Measurements from ENCODE around the gene CYP3A5. TPM values are rescaled to one million over a fixed set of nuclear protein-coding genes. Genes with fewer than 3 reads are reported as not detected.

The CYP3A5 gene
- total RNA-seq, 1 donor from 2014 or later: not detected

GRCh38 chr7:99625321-99625720 lies 54.5 kb downstream of the CYP3A5 start:
- Mint-ChIP-seq H3K27me3 (ENCODE audit: unreplicated experiment) (no peaks in the 10 kb centered on the region), H3K4me1 (ENCODE audit: unreplicated experiment) (no peaks in the 10 kb centered on the region), H3K4me3 (ENCODE audit: unreplicated experiment) (no peak overlapping the region), H3K36me3 (ENCODE audit: unreplicated experiment) (peaks cover 68% of the 10 kb centered on the region), H3K9me3 (ENCODE audit: unreplicated experiment) (no peaks in the 10 kb centered on the region), H3K27ac (ENCODE audit: unreplicated experiment) (no peak overlapping the region)
- no peak for TF ChIP-seq CTCF (IDR thresholded peaks at IDR 0.05)
- peak; percentile 48 for DNase-seq (ENCODE audit: extremely low spot score, unreplicated experiment)

GRCh38 chr7:99624484-99624883 lies 55.3 kb downstream of the CYP3A5 start:
- Mint-ChIP-seq H3K27me3 (ENCODE audit: unreplicated experiment) (no peaks in the 10 kb centered on the region), H3K36me3 (ENCODE audit: unreplicated experiment) (peaks cover 71% of the 10 kb centered on the region), H3K9me3 (ENCODE audit: unreplicated experiment) (no peaks in the 10 kb centered on the region), H3K27ac (ENCODE audit: unreplicated experiment) (no peak overlapping the region), H3K4me3 (ENCODE audit: unreplicated experiment) (no peak overlapping the region), H3K4me1 (ENCODE audit: unreplicated experiment) (no peaks in the 10 kb centered on the region)
- no peak for TF ChIP-seq CTCF (IDR thresholded peaks at IDR 0.05)
- peak; percentile 75 for DNase-seq (ENCODE audit: extremely low spot score, unreplicated experiment)

- Mint-ChIP-seq H3K36me3 (ENCODE audit: unreplicated experiment) (peaks cover 74% of the 10 kb centered on the region), H3K4me3 (ENCODE audit: unreplicated experiment) (no peak overlapping the region), H3K27ac (ENCODE audit: unreplicated experiment) (no peak overlapping the region), H3K27me3 (ENCODE audit: unreplicated experiment) (no peaks in the 10 kb centered on the region), H3K9me3 (ENCODE audit: unreplicated experiment) (no peaks in the 10 kb centered on the region), H3K4me1 (ENCODE audit: unreplicated experiment) (peaks cover 2% of the 10 kb centered on the region)
- no peak for TF ChIP-seq CTCF (IDR thresholded peaks at IDR 0.05)
- peak; percentile 66 for DNase-seq (ENCODE audit: extremely low spot score, unreplicated experiment)
These were observed 55.9 kb downstream of the CYP3A5 start for GRCh38 chr7:99623702-99624447.

GRCh38 chr7:99623091-99623693 lies 56.6 kb downstream of the CYP3A5 start:
- Mint-ChIP-seq H3K36me3 (ENCODE audit: unreplicated experiment) (peaks cover 68% of the 10 kb centered on the region), H3K27ac (ENCODE audit: unreplicated experiment) (no peak overlapping the region), H3K4me3 (ENCODE audit: unreplicated experiment) (no peak overlapping the region), H3K27me3 (ENCODE audit: unreplicated experiment) (no peaks in the 10 kb centered on the region), H3K9me3 (ENCODE audit: unreplicated experiment) (no peaks in the 10 kb centered on the region), H3K4me1 (ENCODE audit: unreplicated experiment) (peaks cover 9% of the 10 kb centered on the region)
- DNase-seq (ENCODE audit: extremely low spot score, unreplicated experiment): peak; percentile 56
- TF ChIP-seq CTCF (IDR thresholded peaks at IDR 0.05): no peak

GRCh38 chr7:99622596-99622995 lies 57.2 kb downstream of the CYP3A5 start:
- TF ChIP-seq CTCF (IDR thresholded peaks at IDR 0.05): no peak
- no peak overlapping the region for H3K27ac Mint-ChIP-seq (ENCODE audit: unreplicated experiment)
- H3K4me3 Mint-ChIP-seq (ENCODE audit: unreplicated experiment): no peak overlapping the region
- peaks cover 64% of the 10 kb centered on the region for H3K36me3 Mint-ChIP-seq (ENCODE audit: unreplicated experiment)
- peak; percentile 64 for DNase-seq (ENCODE audit: extremely low spot score, unreplicated experiment)
- H3K4me1 Mint-ChIP-seq (ENCODE audit: unreplicated experiment): peaks cover 15% of the 10 kb centered on the region
- no peaks in the 10 kb centered on the region for H3K27me3 Mint-ChIP-seq (ENCODE audit: unreplicated experiment)
- no peaks in the 10 kb centered on the region for H3K9me3 Mint-ChIP-seq (ENCODE audit: unreplicated experiment)
